GM21528 (cell line): ENCODE data around the gene PLA2G2D.

Experiments used
- ATAC-seq: cut with Tn5 transposase; IDR thresholded peaks from one replicate; pipeline ENCODE4 v1.9.1; 2021; ENCODE audit warnings: mild to moderate bottlenecking, moderate library complexity; ENCODE audit not compliant: unreplicated experiment, low FRiP score

Gene PLA2G2D

GRCh38 chr1:20120796-20121195 lies 1.5 kb upstream of the PLA2G2D start:
- no peak for ATAC-seq

DNA sequence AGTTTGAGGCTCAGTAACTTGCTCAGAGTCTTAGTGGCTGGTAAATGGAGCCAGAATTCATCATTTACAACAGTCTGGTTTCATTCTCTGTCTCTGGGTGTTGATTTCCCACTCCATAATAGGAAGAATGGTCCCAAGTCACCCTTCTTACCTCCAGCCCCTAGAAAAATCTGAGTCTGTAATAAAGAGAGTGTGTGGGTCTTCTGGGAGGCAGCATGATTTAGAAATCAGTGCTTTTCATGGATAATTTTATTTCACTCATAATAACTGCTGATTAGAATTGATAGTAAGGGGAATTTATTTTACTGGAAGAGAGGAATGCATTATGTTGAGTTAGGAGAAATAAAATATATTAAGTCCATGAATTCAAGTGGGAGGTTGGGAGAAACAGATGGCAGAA lies 2.1 kb downstream of the PLA2G2D start:
- no peak for ATAC-seq

GRCh38 chr1:20115916-20116315 lies 3.4 kb downstream of the PLA2G2D start:
- no peak for ATAC-seq

- no peak for ATAC-seq
These were observed 3.9 kb downstream of the PLA2G2D start for GRCh38 chr1:20115479-20115878.

DNA sequence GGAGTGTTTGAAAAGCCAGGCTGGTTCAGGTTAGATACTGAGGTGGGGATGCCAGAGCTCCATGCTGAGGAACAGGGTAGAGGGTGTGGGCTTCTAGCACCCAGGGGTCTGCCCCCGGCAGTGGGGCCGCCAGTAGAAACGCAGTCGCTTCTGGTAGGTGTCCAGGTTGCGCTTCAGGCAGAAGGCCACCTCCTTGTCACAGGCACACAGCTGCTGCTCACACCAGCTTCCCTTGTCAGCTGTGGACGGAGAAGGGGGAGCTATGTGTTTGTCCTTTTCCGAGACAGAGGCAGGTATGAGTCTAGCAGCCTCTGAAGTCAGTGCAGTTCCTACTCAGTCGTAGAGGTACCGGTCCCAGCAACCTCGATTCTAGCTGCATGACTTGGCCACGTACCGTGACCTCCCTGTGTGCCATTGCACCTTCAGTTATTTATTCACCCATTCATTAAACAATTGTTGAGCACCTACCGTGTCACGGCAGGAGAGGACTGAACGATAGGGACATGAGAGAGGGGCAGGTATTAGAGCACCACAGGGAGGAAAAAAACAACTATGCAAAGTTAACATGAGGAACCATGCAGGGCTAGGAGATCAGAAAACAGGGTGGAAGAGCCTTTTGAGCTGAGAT lies 5.2 kb downstream of the PLA2G2D start:
- ATAC-seq, result no peak

GRCh38 chr1:20112279-20113000 lies 6.9 kb downstream of the PLA2G2D start:
- no peak for ATAC-seq

GRCh38 chr1:20111452-20111851 lies 7.9 kb downstream of the PLA2G2D start:
- ATAC-seq, result no peak

DNA sequence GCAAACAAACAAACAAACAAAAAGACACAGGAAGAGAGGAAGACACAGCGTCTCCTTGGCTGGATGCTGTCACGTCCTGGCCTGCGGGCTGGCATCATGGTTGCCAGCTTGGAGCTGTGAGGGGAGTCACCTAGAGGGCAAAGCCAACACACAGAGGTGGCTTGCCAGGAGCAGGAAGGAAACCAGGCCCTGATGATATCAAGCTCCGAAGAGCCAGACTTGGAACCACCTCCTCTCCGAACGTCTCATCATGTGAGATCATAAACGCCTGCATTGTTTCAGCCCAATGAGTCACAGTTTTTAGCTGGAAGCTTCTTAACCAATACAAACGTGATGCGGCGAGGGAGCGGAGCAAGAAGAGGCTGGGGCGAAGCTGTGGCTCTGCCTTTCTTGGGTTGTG lies 8.7 kb downstream of the PLA2G2D start:
- no peak for ATAC-seq

- no peak for ATAC-seq
These were observed 10.0 kb downstream of the PLA2G2D start for GRCh38 chr1:20109223-20109856.

DNA sequence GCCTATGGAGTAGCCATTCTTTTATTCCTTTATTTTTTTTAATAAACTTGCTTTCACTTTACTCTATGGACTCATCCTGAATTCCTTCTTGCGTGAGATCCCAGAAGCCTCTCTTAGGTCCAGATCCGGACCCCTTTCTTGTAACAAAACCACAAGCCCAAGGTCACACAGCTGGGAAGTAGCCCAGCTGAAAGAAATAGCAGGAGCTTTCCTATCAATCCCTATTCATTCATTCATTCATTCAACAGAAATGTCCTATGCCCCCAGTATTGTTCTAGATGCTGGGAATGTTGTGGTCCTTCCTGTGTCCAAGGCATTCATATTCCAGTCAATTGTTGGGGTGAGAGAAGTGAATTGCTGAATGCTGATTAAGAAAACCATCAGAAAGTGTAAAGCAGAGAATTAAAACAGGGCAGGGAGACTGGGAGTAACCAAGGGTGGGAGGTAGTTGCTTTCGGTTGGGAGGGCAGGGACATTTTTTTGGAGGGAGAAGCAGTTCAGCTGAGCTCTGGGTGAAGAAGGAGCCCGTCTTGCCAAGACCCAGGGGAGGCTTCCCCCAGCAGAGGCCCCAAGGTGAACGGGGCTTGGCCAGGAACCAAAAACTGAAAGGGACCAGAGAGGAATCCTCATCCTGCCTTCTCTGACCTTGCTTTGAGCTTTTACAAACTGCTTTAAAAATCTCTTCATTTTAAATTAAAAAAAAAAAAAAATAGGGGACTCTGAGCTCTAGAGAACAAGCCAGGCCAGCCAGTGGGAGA lies 10.8 kb downstream of the PLA2G2D start:
- no peak for ATAC-seq

DNA sequence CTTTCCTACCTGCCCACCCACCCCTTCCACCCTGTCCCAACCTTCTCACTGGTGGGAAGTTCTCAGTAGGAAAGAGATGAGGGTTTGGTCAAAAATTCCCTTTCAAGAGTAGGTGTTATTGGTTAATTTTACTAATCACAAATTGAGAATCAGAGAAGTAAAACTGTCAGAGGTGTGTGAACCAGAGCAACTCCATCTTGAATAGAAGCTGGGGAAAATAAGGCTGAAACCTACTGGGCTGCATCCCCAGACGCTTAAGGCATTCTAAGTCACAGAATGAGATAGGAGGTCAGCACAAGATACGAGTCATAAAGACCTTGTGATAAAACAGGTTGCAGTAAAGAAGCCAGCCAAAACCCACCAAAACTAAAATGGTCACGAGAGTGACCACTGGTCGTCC lies 11.5 kb downstream of the PLA2G2D start:
- ATAC-seq, result no peak

DNA sequence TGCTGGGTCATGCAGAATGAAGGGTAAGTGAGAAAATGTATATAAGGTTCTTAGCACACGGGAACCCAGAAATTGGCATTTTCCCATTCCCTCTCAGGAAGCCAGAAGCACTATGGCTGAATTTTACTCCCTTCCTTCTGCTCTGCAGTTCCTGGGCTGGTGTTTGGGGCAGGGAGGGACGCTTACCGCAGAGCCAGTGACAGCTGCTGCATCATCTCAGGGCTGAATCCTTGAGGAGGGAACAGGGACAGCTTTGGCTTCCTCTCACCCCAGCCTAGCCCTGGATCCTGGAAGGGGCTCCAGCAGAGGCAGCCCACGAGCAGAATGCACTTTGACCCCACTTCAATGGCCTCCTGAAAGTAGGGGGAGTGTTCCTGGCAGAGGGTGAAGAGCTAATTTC lies 12.0 kb downstream of the PLA2G2D start:
- ATAC-seq, result no peak

- no peak for ATAC-seq
These were observed 13.5 kb downstream of the PLA2G2D start for GRCh38 chr1:20105856-20106255.

DNA sequence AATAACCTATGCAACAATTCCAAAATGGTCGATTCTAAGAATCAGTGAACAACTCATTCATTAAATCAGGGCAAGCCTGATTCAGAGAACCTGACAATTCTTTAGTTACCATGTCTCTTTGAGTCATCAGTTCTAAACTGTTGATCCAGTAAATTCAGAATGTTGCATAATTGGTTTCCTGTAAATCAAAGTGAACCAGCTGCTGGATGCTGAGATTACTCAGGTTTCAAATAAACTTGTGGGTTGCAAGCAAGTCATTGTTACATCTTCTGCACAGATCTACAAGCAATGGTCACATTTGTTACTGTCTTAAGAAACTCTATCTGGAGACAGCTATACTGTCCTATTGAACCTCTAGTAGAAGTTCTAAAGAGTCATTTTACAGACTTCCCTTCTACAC lies 16.5 kb downstream of the PLA2G2D start:
- ATAC-seq, result no peak

GRCh38 chr1:20100632-20101355 lies 18.5 kb downstream of the PLA2G2D start:
- no peak for ATAC-seq

DNA sequence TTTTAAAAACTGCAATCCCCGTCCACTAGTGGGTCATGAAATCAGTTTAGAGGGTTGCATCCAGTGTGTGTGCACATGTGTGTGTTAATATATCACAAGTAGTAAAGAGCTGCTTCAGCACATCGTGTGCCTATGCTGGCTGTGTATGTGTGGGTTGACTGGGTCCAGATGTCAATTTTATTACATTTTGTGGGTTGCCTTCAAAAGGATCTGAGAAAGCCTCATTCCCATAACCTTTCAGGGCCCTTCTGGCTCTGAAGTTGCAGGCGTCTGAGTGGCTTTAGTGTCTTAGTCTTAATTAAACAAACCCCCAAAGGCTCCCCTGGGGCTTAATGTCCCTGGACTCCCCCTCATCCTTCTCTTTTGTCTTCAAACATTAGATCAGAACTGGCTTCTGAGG lies 19.8 kb downstream of the PLA2G2D start:
- ATAC-seq, result no peak

GRCh38 chr1:20096840-20097447 lies 22.4 kb downstream of the PLA2G2D start:
- ATAC-seq, result no peak

- no peak for ATAC-seq
These were observed 23.5 kb downstream of the PLA2G2D start for GRCh38 chr1:20095564-20096434.

DNA sequence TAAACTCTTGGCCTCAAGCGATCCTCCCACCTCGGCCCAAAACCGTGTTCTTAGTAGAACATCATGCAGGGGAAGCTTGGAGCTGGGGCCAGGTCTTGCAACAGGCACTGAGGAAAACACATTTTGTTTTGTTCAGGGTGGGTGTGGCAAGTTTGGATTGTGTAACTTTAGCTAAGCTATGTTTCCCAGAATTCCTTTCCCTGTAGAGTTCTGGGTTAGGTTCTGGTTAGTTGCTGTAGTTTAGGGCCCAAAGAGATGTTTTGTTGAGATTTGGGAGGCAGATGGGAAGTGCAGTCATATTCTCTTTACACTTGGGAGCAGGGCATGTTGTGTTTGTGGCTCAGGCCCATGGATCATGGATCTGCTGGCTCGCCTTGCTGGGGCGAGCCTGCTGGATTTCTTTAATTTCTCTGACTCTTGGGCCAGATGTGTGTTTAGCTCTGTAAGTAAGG lies 25.4 kb downstream of the PLA2G2D start:
- no peak for ATAC-seq
